Lower leg skin (tissue), 3 donors: Measurements from ENCODE around the gene ELFN1.

Experiments used
- POLR2A ChIP-seq, 2 donors: fragments of 450-650 bp; IDR thresholded peaks; one replicate each; pipeline ENCODE4 v1.6.1; 2016 to 2017; ENCODE audit warnings: antibody characterized with exemption in 2 of 2, mild to moderate bottlenecking in 1 of 2, moderate library complexity in 1 of 2
- TF ChIP-seq, protein P1 (sequence below), 3 donors: fragments of 450-650 bp; IDR thresholded peaks; one replicate each; pipeline ENCODE4 v1.5.1; 2016; ENCODE audit warnings: antibody characterized with exemption in 3 of 3, mild to moderate bottlenecking in 3 of 3, moderate library complexity in 2 of 3

DNA sequence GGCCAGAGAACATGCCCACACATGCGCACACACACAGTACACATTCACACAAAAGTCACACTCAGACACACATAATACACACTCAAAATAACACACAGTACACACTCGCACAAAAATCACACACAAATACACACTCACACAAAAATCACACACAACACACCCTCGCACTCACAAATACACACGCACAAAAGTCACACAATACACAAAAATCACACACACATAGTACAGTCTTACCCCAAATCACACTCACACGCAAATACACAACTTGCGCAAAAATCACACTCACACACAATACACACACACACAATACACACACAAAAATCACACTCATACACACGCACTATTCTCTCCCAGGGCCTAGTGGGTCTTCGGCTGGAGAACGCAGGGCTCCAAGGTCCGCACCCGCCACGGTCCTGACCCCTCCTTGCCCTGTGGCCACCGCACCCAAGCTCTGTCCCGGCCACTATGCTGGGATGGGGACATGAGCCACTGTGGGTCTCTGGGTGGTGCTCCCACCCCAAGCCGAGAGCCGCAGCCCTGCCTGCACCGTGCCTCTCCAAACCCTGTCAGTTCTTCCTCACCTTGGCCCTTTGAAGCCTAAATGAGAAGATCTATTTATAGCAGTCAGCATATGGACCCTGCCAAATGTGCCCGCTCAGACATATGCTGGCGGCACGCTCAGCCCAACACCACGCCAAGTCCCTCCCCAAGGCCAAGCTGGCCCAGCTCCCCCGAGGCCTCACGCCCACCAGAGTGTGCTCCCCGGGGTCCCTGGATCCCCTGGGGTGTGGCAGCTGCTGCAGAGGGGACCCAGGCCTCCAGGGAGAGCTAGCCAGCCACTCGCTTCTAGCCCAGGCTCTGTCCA, 55.9 kb downstream of the ELFN1 start:
- TF ChIP-seq, protein P1, sequence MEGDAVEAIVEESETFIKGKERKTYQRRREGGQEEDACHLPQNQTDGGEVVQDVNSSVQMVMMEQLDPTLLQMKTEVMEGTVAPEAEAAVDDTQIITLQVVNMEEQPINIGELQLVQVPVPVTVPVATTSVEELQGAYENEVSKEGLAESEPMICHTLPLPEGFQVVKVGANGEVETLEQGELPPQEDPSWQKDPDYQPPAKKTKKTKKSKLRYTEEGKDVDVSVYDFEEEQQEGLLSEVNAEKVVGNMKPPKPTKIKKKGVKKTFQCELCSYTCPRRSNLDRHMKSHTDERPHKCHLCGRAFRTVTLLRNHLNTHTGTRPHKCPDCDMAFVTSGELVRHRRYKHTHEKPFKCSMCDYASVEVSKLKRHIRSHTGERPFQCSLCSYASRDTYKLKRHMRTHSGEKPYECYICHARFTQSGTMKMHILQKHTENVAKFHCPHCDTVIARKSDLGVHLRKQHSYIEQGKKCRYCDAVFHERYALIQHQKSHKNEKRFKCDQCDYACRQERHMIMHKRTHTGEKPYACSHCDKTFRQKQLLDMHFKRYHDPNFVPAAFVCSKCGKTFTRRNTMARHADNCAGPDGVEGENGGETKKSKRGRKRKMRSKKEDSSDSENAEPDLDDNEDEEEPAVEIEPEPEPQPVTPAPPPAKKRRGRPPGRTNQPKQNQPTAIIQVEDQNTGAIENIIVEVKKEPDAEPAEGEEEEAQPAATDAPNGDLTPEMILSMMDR (IDR thresholded peaks at IDR 0.05) = no peak
- no peak for TF ChIP-seq POLR2A (IDR thresholded peaks at IDR 0.05)
